Hepatocyte (in vitro differentiated cells): Measurements from ENCODE around the gene MYL3. TPM values are rescaled to one million over a fixed set of nuclear protein-coding genes. Genes with fewer than 3 reads are reported as not detected.
"Not testable (repeated sequence)": the region's sequence is repeated elsewhere in the genome, so short reads cannot be mapped to it uniquely, and the experiment has no call there.

Source experiments
- DNase-seq: peaks from one replicate; pipeline ENCODE4 v3.0.0-alpha.2; 2016; ENCODE audit warnings: low spot score
- H2AFZ ChIP-seq: fragments of 200-600 bp; sonication (generic); 2 replicates; pipeline ENCODE4 v1.6.0; 2016; ENCODE audit warnings: antibody characterized with exemption, mild to moderate bottlenecking
- H3K27ac ChIP-seq: fragments of 200-600 bp; sonication (generic); 2 replicates; pipeline ENCODE4 v1.5.1; 2016; ENCODE audit warnings: mild to moderate bottlenecking
- H3K27me3 ChIP-seq: fragments of 200-600 bp; sonication (generic); 2 replicates; pipeline ENCODE4 v1.6.1; 2016
- H3K36me3 ChIP-seq: fragments of 200-600 bp; sonication (generic); replicated peaks from 2 replicates; pipeline ENCODE4 v1.5.1; 2016; ENCODE audit warnings: low read depth; ENCODE audit not compliant: insufficient read depth
- H3K4me1 ChIP-seq: fragments of 200-600 bp; sonication (generic); 2 replicates; pipeline ENCODE4 v1.5.1; 2016; ENCODE audit warnings: mild to moderate bottlenecking, moderate library complexity; ENCODE audit not compliant: insufficient read depth
- H3K4me2 ChIP-seq: fragments of 200-600 bp; sonication (generic); 2 replicates; pipeline ENCODE4 v1.6.0; 2016
- H3K4me3 ChIP-seq: fragments of 200-600 bp; sonication (generic); 2 replicates; pipeline ENCODE4 v1.5.1; 2016; ENCODE audit warnings: mild to moderate bottlenecking
- H3K79me2 ChIP-seq: fragments of 200-600 bp; sonication (generic); 2 replicates; pipeline ENCODE4 v1.6.0; 2017; ENCODE audit warnings: mild to moderate bottlenecking
- H3K9me2 ChIP-seq: fragments of 200-600 bp; sonication (generic); replicated peaks from 2 replicates; pipeline ENCODE4 v1.6.0; 2017; ENCODE audit warnings: mild to moderate bottlenecking; ENCODE audit not compliant: insufficient read depth
- H3K9me3 ChIP-seq: fragments of 200-600 bp; sonication (generic); 2 replicates; pipeline ENCODE4 v1.5.1; 2016; ENCODE audit warnings: low read depth, mild to moderate bottlenecking
- H4K20me1 ChIP-seq: fragments of 200-600 bp; sonication (generic); 2 replicates; pipeline ENCODE4 v1.6.0; 2016; ENCODE audit warnings: mild to moderate bottlenecking; ENCODE audit not compliant: insufficient read depth, poor library complexity, severe bottlenecking
- CTCF ChIP-seq: fragments of 200-600 bp; sonication (generic); IDR thresholded peaks from 2 replicates; pipeline ENCODE4 v1.5.1; 2016; ENCODE audit warnings: antibody characterized with exemption, mild to moderate bottlenecking; ENCODE audit not compliant: poor library complexity
- EZH2 ChIP-seq: fragments of 200-600 bp; sonication (generic); IDR thresholded peaks from 2 replicates; pipeline ENCODE4 v1.6.1; 2016; ENCODE audit warnings: antibody characterized with exemption, mild to moderate bottlenecking, borderline replicate concordance
- EZH2phosphoT487 ChIP-seq: fragments of 200-600 bp; sonication (generic); IDR thresholded peaks from one replicate; pipeline ENCODE4 v1.6.1; 2018; ENCODE audit warnings: antibody characterized with exemption, mild to moderate bottlenecking, low read depth, moderate library complexity; ENCODE audit not compliant: unreplicated experiment, severe bottlenecking
- WGBS: methylation state at CpG from one replicate; pipeline ENCODE4 v1.1.6; 2016; ENCODE audit warnings: low lambda C conversion rate; ENCODE audit errors: missing lambda C conversion rate; 5-methylcytosine and 5-hydroxymethylcytosine counted together
- polyA plus RNA-seq: library from polyadenylated mRNA; unstranded; fragments of >200 nt; fragmentation: Nextera tagmentation; extraction: Ambion mirVana; gene quantifications from 2 replicates; pipeline ENCODE4 v1.2.1, GENCODE V29; 2016
- total RNA-seq: library from RNA; depleted of rRNA; stranded (reverse); fragments of >200 nt; gene quantifications from 2 replicates; pipeline ENCODE4 v1.2.3, GENCODE V29; 2014

MYL3 gene
- total and polyA plus RNA-seq, 2 experiments from 2014 or later, result 9.5 to 9.7 TPM

GRCh38 chr3:46824211-46824970 lies 38.9 kb downstream of the MYL3 start:
- Histone ChIP-seq H3K4me1 (no peaks in the 10 kb centered on the region), H3K4me2 (no peak overlapping the region), H3K27me3 (no peaks in the 10 kb centered on the region), H3K9me3 (no peaks in the 10 kb centered on the region), H3K27ac (no peak overlapping the region), H4K20me1 (no peaks in the 10 kb centered on the region), H3K36me3 (no peaks in the 10 kb centered on the region), H3K79me2 (no peaks in the 10 kb centered on the region), H3K4me3 (no peak overlapping the region), H2AFZ (no peak overlapping the region), H3K9me2 (no peaks in the 10 kb centered on the region)
- no peak for DNase-seq
- TF ChIP-seq EZH2phosphoT487, result no peak
- TF ChIP-seq CTCF, result no peak
- TF ChIP-seq EZH2, result no peak
- WGBS, result 78% methylated on average over 2 of the region's 2 CpGs

- not testable (repeated sequence) for DNase-seq, H3K9me2 ChIP-seq, H3K4me1 ChIP-seq, H3K9me3 ChIP-seq, H3K4me3 ChIP-seq, H3K79me2 ChIP-seq, H3K27ac ChIP-seq, H4K20me1 ChIP-seq, H2AFZ ChIP-seq, H3K27me3 ChIP-seq, H3K4me2 ChIP-seq, H3K36me3 ChIP-seq
These were observed 39.9 kb downstream of the MYL3 start for GRCh38 chr3:46823314-46823713.

DNA sequence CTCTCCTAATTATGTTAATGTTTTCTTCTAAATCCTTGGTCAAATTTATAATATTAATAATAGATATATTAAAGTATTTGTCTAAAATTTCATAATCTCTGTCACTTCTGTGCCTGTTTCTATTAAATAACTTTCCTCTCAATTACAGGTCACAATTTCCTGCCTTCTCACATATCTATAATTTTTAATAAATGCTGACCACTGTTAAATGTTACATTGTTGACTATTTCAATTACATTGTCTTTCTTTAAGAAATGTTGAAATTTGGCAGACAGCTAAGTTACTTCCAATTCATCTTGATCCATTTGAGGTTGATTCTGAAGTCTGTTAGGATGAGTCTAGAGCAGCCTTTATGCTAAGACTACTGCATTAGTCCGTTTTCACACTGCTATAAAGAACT lies 41.7 kb downstream of the MYL3 start:
- no peak overlapping the region for H2AFZ ChIP-seq
- no peaks in the 10 kb centered on the region for H3K9me2 ChIP-seq
- no peak overlapping the region for H3K27ac ChIP-seq
- no peak for DNase-seq
- no peak overlapping the region for H3K4me3 ChIP-seq
- H4K20me1 ChIP-seq, result no peaks in the 10 kb centered on the region
- H3K36me3 ChIP-seq, result no peaks in the 10 kb centered on the region
- H3K9me3 ChIP-seq, result no peaks in the 10 kb centered on the region
- H3K4me1 ChIP-seq, result no peaks in the 10 kb centered on the region
- H3K27me3 ChIP-seq, result no peaks in the 10 kb centered on the region
- no peak overlapping the region for H3K4me2 ChIP-seq
- no peaks in the 10 kb centered on the region for H3K79me2 ChIP-seq
- WGBS, result 72% methylated on average over 1 of the region's 1 CpG
- TF ChIP-seq EZH2, result no peak
- TF ChIP-seq EZH2phosphoT487, result no peak
- TF ChIP-seq CTCF, result no peak

- H3K4me3 ChIP-seq, result no peak overlapping the region
- no peaks in the 10 kb centered on the region for H3K27me3 ChIP-seq
- H3K36me3 ChIP-seq, result no peaks in the 10 kb centered on the region
- H3K9me3 ChIP-seq, result no peaks in the 10 kb centered on the region
- no peaks in the 10 kb centered on the region for H3K9me2 ChIP-seq
- no peaks in the 10 kb centered on the region for H3K79me2 ChIP-seq
- H3K27ac ChIP-seq, result no peak overlapping the region
- H3K4me1 ChIP-seq, result no peaks in the 10 kb centered on the region
- TF ChIP-seq EZH2phosphoT487 (no peak), EZH2 (no peak), CTCF (no peak)
- no peak overlapping the region for H3K4me2 ChIP-seq
- no peak for DNase-seq
- no peaks in the 10 kb centered on the region for H4K20me1 ChIP-seq
- H2AFZ ChIP-seq, result no peak overlapping the region
These were observed 42.4 kb downstream of the MYL3 start for GRCh38 chr3:46820852-46821251.
